Ecto neural progenitor cell (in vitro differentiated cells): ENCODE measurements around the gene AP5Z1.
A peak's percentile ranks its signal among the peaks of the same experiment; 100 is the strongest.

ENCODE experiments used
- DNase-seq: peaks from one replicate; pipeline ENCODE4 v3.0.0-alpha.2; 2018; ENCODE audit warnings: low spot score

AP5Z1 gene

GRCh38 chr7:4745971-4746919 lies 29.2 kb upstream of the AP5Z1 start:
- no peak for DNase-seq

- no peak for DNase-seq
Measured at GRCh38 chr7:4747013-4747412, 28.4 kb upstream of the AP5Z1 start.

DNA sequence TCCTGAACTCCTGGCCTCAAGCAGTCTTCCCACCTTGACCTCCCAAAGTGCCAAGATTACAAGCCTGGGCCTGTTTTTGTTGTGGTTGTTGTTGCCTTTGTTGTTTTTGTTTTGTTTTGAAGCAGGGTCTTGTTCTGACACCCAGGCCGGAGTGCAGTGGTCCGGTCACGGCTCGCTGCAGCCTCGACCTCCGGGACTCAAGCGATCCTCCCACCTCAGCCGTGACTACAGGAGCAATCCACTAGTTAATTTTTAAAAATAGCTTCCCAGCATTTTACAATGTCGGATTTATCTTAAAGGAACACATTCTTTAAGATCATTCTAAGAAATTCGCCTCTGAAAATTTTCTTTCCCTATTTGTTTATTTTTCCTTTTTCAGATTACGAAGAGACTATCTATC lies 27.7 kb upstream of the AP5Z1 start:
- DNase-seq: no peak

DNA sequence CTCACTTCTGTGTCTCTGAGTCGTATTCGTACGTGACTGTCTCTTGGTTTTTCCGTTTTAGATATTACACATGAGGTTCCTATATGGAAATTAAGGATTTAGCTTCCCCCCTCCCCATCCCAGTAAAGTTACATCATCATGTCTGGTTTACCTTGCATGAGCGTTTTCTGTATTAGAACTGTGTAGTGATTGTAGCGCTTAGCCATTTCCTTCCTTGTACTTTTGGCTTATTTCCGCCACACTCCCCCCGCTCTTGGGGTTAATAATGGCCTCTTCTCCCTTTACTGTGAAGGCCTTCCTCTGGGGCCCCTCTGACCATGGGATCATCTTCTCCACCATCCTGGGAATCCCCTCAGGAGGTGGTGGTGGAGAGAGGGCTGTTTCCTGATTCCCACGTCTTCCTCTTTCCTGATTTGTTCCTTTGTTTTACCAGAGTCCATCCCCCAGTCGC lies 27.2 kb upstream of the AP5Z1 start:
- DNase-seq: no peak

DNA sequence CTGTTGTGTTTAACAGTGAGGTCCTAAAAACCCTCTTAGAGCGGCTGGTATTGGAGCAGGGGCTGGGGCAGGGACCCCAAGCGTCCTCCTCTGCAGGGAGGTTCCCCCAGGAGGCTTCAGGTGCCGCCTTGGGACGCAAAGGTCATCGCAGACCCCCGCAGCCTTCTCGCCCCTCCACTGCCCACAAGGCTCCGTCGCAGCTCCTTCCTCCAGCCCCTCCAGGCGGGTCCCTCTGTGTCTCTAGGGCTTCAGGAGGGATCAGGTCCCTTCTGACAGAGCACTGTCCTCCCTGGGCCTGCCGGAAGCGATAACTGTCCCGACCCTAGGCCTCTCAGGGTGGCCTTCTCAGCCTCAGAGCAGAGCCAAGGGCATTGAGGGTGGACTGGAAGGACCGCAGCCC lies 26.1 kb upstream of the AP5Z1 start:
- DNase-seq: no peak

DNA sequence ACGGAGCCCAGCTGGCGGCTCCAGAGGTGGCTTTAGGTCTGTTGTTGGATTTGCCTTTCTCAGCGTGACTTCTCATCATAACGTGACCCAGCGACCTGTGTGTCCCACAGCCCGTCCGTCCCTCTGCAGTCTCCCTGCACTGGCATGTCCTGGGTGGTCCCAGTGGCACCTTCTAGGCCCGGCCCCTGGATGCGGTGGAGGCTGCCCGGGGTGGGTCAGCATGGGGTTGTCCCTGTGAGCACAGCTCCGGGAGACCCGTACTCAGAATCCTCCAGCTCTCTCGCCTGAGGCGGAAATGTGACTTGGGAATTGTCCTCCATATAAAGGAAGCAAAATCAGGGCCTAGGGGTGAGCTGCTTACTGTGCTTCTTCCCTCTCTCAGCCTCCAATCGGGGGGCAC lies 25.6 kb upstream of the AP5Z1 start:
- no peak for DNase-seq

GRCh38 chr7:4751398-4751947 lies 23.9 kb upstream of the AP5Z1 start:
- no peak for DNase-seq

- DNase-seq: peak; percentile 90
Measured at GRCh38 chr7:4753598-4754432, 21.6 kb upstream of the AP5Z1 start.

GRCh38 chr7:4754433-4755010 lies 20.9 kb upstream of the AP5Z1 start:
- DNase-seq: no peak

GRCh38 chr7:4755045-4755444 lies 20.4 kb upstream of the AP5Z1 start:
- no peak for DNase-seq

DNA sequence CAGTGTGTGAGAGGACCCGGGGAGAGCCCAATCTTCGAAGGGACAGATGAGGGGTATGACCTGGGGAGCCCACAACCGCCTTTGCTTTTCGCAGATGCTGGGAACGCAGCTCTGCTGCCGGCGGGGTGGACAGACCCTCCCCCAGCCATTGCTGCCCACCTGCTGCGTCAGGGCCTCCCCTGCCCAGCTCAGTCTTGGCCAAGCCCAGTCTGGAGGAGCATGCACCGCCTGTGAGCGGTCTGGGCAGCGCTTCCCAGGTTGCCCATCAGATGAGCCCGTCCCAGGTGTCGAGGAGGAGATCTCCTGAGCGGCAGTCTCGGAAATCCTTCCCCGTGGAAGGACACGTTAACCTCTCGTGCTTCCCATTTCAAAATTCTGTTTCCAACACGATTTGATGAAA lies 17.3 kb upstream of the AP5Z1 start:
- DNase-seq: no peak

DNA sequence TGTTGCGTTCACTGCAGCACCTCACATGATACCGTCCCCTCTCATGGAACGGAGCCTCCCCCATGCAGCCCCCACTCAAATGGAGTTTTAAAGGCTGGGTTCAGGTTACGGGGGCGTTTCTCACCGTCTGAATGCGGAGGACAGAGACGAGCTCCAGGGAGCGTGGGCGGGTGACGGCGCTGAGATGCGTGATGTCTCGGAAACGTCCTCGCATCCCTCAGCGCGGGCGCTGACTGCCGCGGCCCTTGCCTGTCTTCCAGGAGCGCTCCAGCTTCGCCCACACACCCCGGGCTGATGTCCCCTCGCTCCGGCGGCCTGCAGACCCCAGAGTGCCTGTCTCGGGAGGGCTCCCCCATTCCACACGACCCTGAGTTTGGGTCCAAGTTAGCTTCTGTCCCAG lies 16.6 kb upstream of the AP5Z1 start:
- DNase-seq: no peak

DNA sequence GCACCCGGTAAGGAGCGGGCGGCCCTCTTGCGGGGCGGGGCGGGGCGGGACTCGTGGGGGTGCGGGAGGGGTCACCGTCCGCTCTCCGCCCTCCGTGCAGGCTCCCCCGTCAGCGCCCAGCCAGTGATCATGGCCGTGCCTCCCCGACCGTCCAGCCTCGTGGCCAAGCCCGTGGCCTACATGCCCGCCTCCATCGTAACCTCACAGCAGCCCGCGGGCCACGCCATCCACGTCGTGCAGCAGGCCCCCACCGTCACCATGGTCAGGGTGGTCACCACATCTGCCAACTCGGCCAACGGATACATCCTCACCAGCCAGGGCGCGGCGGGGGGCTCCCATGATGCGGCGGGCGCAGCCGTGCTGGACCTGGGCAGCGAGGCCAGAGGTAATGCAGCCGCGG lies 16.2 kb upstream of the AP5Z1 start:
- DNase-seq: no peak

DNA sequence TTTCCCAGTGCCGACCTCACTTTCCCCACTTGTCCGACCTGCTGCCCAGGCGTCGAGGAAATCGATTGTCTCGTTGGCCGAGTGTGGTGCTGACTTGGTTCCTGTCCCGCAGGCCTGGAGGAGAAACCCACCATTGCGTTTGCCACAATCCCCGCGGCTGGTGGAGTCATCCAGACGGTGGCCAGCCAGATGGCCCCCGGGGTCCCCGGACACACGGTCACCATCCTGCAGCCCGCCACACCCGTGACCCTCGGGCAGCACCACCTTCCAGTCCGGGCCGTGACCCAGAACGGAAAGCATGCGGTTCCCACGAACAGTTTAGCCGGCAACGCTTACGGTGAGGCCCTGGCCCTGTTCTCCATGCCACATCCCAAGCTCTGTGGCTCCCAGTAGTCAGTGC lies 14.5 kb upstream of the AP5Z1 start:
- DNase-seq: no peak

DNA sequence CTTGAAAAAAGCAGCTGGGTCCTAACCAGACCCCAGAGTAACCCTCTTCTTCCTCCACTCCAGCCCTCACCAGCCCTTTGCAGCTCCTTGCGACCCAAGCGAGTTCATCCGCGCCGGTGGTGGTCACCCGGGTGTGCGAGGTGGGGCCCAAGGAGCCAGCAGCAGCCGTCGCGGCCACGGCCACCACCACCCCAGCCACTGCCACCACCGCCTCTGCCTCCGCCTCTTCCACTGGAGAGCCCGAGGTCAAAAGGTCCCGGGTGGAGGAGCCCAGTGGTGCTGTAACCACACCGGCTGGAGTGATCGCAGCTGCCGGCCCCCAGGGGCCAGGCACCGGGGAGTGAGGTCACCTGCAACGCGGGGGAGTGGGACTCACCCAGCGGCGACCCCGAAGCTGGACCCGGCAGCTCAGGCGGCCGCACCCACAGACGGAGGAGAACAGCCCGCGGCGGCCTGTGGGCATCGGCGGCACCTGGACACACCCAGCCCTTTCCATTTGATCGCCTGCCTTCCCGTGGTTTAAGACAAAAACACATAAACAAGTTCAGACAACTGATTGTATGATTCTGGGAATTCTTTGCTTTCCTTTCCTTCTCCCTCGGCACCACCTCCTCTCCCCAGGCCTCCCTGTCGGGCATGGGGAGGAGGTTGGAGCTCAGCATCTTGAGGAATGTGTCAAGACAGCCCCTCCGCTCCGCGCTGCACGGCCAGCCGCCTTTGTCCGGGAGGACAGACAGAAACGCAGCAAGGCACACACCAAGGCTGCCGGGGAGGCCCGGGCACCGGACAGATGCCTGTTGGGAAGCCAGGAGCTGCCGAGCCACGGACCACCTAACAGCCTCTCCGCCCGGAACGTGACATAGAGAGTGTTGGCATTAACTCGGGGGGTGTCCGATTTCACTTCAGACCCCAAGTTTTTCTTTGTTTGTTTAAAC lies 13.0 kb upstream of the AP5Z1 start:
- no peak for DNase-seq

- no peak for DNase-seq
Measured at GRCh38 chr7:4763091-4763793, 12.2 kb upstream of the AP5Z1 start.

DNA sequence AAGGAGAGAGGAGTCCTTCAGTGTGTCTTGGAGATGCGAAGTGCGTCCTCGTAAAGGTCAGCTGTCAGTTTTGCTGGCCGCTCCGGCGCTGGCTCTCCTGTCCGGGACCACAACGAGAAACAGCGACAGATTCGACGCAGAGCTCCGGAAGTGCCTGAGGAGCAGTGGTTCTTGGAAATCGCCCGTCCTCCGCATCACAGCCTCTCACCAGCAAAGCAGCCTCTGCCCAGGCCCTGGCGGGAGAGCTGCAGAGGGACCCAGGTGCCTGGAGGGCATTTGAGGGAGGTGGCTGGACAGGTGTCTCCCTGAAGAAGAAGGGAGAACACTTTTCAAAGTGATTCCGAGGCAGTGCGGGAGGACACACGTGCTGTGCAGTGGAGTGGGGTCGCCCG lies 11.6 kb upstream of the AP5Z1 start:
- no peak for DNase-seq

- DNase-seq: no peak
Measured at GRCh38 chr7:4764402-4765007, 10.9 kb upstream of the AP5Z1 start.

DNA sequence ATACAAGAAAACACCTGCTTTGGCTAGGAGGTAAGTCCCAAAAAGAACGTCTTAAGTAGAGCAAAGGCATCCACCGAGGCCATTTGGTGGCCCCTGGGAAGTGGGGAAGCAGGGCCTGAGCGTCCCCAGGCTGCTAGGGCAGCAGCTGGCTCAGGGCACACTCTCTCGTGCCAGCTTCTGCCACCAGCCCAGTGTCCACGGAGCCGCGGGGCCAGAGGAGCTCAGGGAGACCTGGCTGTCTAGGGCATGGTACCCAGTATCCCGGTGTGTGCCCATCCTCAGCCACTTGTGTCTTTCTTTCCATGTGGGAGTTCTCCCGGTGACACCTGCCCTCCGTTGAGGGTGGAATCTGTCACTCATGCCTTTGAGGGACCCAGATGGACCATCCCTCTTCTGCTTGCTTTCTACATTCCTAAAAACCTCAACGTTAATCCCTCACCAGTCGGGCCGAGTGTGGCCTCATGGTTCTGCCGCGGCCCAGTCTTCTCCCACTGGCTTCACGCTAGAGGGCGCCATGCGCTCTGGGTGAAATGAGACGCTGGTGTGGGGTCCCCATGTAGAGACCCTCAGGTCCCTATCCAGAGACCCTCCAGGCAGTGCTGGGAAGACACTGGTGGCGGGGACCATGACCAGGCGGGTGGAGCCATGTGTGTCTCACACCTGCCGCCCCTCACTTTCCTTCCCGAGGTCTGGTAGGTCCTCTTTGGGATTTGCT lies 9.5 kb upstream of the AP5Z1 start:
- DNase-seq: no peak
